ENCODE data around the gene FIGN. TPM values are rescaled to one million over a fixed set of nuclear protein-coding genes. Genes with fewer than 3 reads are reported as not detected.

FIGN gene
- total and polyA plus RNA-seq, 2 of the 13 experiments (the other 11 are each of a cell fraction or from before 2014, with no cell fraction given), result 6.6 to 6.7 TPM

DNA sequence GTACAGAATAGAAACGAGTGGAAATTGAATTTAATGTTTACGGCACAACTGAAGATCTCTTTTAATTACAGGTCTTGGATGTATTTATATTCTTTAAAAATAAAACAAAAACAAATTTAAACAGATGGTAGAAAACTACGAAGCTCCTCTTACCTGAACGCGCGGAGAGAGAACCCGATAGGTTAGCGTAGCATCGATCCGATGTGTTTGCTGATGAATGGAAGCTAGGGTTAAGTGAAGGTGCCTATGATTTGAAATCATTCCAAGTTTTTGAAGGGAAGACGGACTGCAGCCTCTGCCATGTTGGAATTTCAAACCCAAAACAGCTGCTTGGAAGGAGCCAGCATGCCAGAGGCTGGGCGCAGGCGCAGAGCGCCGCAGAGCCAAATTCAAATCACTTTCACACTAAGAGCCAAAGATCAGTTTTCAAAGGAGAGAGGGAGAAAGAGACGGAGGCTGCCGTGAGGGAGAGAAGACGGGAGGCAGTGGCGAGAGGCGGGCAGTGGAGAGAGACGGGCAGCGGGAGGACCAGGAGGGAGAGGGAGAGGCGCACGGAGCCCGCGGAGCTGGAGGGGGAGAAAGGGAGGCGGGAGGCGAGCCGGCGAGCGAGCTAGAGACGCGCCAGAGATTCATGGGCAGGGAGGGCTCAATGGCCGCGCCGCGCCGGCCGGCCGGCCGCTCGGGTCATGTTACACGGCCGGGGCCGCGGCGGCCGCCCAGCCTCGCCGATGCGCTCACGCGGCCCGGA lies at the start of gene FIGN (continued):
- TF ChIP-seq, protein P1, sequence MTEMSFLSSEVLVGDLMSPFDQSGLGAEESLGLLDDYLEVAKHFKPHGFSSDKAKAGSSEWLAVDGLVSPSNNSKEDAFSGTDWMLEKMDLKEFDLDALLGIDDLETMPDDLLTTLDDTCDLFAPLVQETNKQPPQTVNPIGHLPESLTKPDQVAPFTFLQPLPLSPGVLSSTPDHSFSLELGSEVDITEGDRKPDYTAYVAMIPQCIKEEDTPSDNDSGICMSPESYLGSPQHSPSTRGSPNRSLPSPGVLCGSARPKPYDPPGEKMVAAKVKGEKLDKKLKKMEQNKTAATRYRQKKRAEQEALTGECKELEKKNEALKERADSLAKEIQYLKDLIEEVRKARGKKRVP (CRISPR knock-in tag; IDR thresholded peaks at IDR 0.05), result peak in 1 of 2 experiments; percentile 39; a peak in 1 of 4 replicates
- TF ChIP-seq ZNF446 (CRISPR knock-in tag; IDR thresholded peaks at IDR 0.05) (no peak), NCOA2 (CRISPR knock-in tag; IDR thresholded peaks at IDR 0.05) (no peak), PHF21A (CRISPR knock-in tag; IDR thresholded peaks at IDR 0.05) (0 out of 2 replicates have a peak, but pooled peaks have one; percentile 51), REL (CRISPR knock-in tag; conservative IDR thresholded peaks at IDR 0.05) (no peak), CSRNP1 (CRISPR knock-in tag; IDR thresholded peaks at IDR 0.05) (0 out of 2 replicates have a peak, but pooled peaks have one; percentile 52), SALL1 (CRISPR knock-in tag; IDR thresholded peaks at IDR 0.05) (peak; percentile 88), ZNF3 (CRISPR knock-in tag; IDR thresholded peaks at IDR 0.05) (no peak), PITX1 (CRISPR knock-in tag; IDR thresholded peaks at IDR 0.05) (peak; percentile 65), KLF15 (CRISPR knock-in tag; IDR thresholded peaks at IDR 0.05; ENCODE audit: borderline replicate concordance) (no peak), JUN (CRISPR knock-in tag; IDR thresholded peaks at IDR 0.05) (0 out of 2 replicates have a peak, but pooled peaks have one; percentile 17), IKZF4 (CRISPR knock-in tag; IDR thresholded peaks at IDR 0.05; ENCODE audit: borderline replicate concordance, low read depth, not compliant biosample characterization) (no peak), PHB2 (IDR thresholded peaks at IDR 0.05; ENCODE audit: partially characterized antibody) (no peak)
- TF ChIP-seq, protein P2, sequence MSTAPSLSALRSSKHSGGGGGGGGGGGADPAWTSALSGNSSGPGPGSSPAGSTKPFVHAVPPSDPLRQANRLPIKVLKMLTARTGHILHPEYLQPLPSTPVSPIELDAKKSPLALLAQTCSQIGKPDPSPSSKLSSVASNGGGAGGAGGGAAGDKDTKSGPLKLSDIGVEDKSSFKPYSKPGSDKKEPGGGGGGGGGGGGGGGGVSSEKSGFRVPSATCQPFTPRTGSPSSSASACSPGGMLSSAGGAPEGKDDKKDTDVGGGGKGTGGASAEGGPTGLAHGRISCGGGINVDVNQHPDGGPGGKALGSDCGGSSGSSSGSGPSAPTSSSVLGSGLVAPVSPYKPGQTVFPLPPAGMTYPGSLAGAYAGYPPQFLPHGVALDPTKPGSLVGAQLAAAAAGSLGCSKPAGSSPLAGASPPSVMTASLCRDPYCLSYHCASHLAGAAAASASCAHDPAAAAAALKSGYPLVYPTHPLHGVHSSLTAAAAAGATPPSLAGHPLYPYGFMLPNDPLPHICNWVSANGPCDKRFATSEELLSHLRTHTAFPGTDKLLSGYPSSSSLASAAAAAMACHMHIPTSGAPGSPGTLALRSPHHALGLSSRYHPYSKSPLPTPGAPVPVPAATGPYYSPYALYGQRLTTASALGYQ (CRISPR knock-in tag; IDR thresholded peaks at IDR 0.05), result peak; percentile 37; the same call in 1 of the 2 replicates
- TF ChIP-seq, protein P3, sequence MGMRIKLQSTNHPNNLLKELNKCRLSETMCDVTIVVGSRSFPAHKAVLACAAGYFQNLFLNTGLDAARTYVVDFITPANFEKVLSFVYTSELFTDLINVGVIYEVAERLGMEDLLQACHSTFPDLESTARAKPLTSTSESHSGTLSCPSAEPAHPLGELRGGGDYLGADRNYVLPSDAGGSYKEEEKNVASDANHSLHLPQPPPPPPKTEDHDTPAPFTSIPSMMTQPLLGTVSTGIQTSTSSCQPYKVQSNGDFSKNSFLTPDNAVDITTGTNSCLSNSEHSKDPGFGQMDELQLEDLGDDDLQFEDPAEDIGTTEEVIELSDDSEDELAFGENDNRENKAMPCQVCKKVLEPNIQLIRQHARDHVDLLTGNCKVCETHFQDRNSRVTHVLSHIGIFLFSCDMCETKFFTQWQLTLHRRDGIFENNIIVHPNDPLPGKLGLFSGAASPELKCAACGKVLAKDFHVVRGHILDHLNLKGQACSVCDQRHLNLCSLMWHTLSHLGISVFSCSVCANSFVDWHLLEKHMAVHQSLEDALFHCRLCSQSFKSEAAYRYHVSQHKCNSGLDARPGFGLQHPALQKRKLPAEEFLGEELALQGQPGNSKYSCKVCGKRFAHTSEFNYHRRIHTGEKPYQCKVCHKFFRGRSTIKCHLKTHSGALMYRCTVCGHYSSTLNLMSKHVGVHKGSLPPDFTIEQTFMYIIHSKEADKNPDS (CRISPR knock-in tag; IDR thresholded peaks at IDR 0.05), result no peak
- TF ChIP-seq, protein P4, sequence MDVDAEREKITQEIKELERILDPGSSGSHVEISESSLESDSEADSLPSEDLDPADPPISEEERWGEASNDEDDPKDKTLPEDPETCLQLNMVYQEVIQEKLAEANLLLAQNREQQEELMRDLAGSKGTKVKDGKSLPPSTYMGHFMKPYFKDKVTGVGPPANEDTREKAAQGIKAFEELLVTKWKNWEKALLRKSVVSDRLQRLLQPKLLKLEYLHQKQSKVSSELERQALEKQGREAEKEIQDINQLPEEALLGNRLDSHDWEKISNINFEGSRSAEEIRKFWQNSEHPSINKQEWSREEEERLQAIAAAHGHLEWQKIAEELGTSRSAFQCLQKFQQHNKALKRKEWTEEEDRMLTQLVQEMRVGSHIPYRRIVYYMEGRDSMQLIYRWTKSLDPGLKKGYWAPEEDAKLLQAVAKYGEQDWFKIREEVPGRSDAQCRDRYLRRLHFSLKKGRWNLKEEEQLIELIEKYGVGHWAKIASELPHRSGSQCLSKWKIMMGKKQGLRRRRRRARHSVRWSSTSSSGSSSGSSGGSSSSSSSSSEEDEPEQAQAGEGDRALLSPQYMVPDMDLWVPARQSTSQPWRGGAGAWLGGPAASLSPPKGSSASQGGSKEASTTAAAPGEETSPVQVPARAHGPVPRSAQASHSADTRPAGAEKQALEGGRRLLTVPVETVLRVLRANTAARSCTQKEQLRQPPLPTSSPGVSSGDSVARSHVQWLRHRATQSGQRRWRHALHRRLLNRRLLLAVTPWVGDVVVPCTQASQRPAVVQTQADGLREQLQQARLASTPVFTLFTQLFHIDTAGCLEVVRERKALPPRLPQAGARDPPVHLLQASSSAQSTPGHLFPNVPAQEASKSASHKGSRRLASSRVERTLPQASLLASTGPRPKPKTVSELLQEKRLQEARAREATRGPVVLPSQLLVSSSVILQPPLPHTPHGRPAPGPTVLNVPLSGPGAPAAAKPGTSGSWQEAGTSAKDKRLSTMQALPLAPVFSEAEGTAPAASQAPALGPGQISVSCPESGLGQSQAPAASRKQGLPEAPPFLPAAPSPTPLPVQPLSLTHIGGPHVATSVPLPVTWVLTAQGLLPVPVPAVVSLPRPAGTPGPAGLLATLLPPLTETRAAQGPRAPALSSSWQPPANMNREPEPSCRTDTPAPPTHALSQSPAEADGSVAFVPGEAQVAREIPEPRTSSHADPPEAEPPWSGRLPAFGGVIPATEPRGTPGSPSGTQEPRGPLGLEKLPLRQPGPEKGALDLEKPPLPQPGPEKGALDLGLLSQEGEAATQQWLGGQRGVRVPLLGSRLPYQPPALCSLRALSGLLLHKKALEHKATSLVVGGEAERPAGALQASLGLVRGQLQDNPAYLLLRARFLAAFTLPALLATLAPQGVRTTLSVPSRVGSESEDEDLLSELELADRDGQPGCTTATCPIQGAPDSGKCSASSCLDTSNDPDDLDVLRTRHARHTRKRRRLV (CRISPR knock-in tag; IDR thresholded peaks at IDR 0.05), result no peak

All from HepG2 (cell line).